ENCODE measurements around the gene PTPN6. TPM values are rescaled to one million over a fixed set of nuclear protein-coding genes. Genes with fewer than 3 reads are reported as not detected.

PTPN6 gene
- total RNA-seq, 1 experiment from 2014 or later, result 0.39 TPM

- no peak for DNase-seq (ENCODE audit: low read depth)
Measured at GRCh38 chr12:6923003-6923732, 28.0 kb upstream of the PTPN6 start.

GRCh38 chr12:6923851-6924250, 27.3 kb upstream of the PTPN6 start:
- DNase-seq (ENCODE audit: low read depth), result no peak

- DNase-seq (ENCODE audit: low read depth), result no peak
Measured at GRCh38 chr12:6925239-6925539, 26.0 kb upstream of the PTPN6 start.

- DNase-seq (ENCODE audit: low read depth), result peak; percentile 97
Measured at GRCh38 chr12:6925540-6926279, 25.4 kb upstream of the PTPN6 start.

GRCh38 chr12:6927379-6928021, 23.7 kb upstream of the PTPN6 start, which contains the start of gene ATN1:
Gene ATN1, plus strand, starts transcription at chr12:6927959. Its CDS starts 6,043 bp downstream, at chr12:6934002.
- peak; percentile 77 for DNase-seq (ENCODE audit: low read depth)

- no peak for DNase-seq (ENCODE audit: low read depth)
Measured at GRCh38 chr12:6928022-6928702, 23.0 kb upstream of the PTPN6 start.

- no peak for DNase-seq (ENCODE audit: low read depth)
Measured at GRCh38 chr12:6928703-6929407, 22.3 kb upstream of the PTPN6 start.

GRCh38 chr12:6929466-6930452, 21.4 kb upstream of the PTPN6 start:
- DNase-seq (ENCODE audit: low read depth), result no peak

- DNase-seq (ENCODE audit: low read depth), result no peak
Measured at GRCh38 chr12:6932766-6933165, 18.4 kb upstream of the PTPN6 start.

- peak; percentile 69 for DNase-seq (ENCODE audit: low read depth)
Measured at GRCh38 chr12:6934110-6934509, 17.0 kb upstream of the PTPN6 start.

- no peak for DNase-seq (ENCODE audit: low read depth)
Measured at GRCh38 chr12:6935371-6936193, 15.6 kb upstream of the PTPN6 start.

GRCh38 chr12:6936194-6936635, 14.9 kb upstream of the PTPN6 start:
- DNase-seq (ENCODE audit: low read depth), result no peak

GRCh38 chr12:6936636-6937480, 14.3 kb upstream of the PTPN6 start:
- no peak for DNase-seq (ENCODE audit: low read depth)

GRCh38 chr12:6937481-6938352, 13.4 kb upstream of the PTPN6 start:
- DNase-seq (ENCODE audit: low read depth), result peak; percentile 88

- DNase-seq (ENCODE audit: low read depth), result no peak
Measured at GRCh38 chr12:6938353-6939190, 12.6 kb upstream of the PTPN6 start.

GRCh38 chr12:6939191-6939540, 12.0 kb upstream of the PTPN6 start:
- no peak for DNase-seq (ENCODE audit: low read depth)

GRCh38 chr12:6941267-6941666, 9.9 kb upstream of the PTPN6 start:
- DNase-seq (ENCODE audit: low read depth), result no peak
